Mesangial cell (primary cell): Measurements from ENCODE around the gene CLEC20A. TPM values are rescaled to one million over a fixed set of nuclear protein-coding genes. Genes with fewer than 3 reads are reported as not detected.

Source experiments
- total RNA-seq: library from RNA; depleted of rRNA; stranded (reverse); fragments of >200 nt; gene quantifications from 2 replicates; pipeline ENCODE4 v1.2.3, GENCODE V29; 2015

The CLEC20A gene
- 0.13 and 0.33 TPM in 2 replicates for total RNA-seq

DNA sequence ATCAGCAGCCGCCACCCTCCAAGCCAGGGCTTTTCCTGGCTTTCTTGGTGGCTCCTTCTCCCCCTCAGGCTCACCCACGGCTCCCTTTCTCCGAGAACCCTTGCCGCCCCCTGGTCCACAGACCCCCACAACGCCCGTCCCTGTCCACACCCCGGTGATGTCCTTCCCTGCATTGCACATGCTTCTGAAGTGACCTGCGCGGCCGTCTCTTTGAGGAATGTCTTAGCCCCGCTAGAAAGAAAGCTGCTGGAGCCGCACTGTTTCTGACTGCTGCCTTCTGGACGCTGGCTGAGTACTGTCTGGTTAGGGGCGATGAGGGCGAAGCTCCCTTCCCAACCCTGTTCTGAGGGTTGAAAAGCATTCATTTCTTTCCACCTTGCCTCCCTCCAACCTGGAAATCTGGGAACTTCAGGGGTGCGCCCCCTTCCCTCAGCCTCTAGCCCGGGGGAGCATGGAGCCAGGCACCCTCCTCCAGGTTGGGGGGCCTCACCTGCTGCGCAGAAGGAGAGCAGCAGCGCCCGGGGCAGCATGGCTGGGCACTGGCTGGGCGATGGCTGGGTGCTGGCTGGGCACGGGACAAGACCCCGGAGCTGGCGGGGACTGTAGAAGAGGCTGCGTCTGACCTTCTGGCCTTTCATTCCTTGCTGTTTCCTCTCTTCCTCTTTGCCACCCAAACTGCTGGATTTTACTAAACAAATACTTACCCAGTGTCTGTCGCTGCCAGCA, at the start of gene CLEC20A:
Gene CLEC20A, minus strand, starts transcription at position 555 of the 726 bp plus-strand sequence. Its CDS starts 25 bp downstream, at position 530.

DNA sequence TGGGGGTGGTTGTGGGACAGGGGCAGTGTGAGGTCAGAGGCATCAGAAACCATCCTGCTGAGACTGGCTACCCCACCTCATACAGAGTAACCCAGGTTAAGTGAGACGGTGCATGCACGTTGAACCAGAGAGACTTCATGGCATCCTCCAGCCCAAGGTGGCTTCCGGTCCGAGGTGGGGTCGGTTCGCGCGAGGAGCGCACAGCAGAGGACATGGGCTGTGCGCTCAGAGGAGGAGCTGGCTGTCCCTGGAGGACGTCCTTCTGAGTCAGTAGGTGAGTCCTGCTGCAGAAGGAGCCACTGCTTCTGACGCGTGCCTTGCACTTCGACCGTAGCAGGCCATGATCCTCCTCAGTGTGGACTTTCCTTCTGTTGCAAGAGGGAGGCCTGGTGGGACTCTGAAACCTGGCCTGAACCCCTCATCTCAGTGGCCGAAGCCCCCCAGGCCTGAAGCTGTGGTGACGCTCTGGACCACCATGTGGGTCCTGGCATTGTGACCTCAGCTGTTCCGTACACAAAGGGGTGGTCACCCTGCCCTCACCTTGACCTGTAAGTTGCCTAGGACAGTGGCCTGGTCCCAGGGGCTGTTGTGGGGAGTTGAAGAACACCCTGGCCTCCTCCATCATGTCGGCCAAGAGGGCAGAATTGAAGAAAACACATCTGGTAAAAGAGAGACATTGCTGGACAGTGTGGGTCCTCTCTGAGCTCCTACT, 16.0 kb upstream of the CLEC20A start, which contains the start of gene TEX35:
Gene TEX35, plus strand, starts transcription at position 544 of the 712 bp plus-strand sequence. Its CDS starts 80 bp downstream, at position 624.

Other genes starting within 250 kb of the CLEC20A start
- not detected in 2 replicates for gene TEX35, start 16.1 kb upstream of the CLEC20A start, total RNA-seq
- gene RALGPS2, start 228.3 kb upstream of the CLEC20A start, total RNA-seq = 16.1 and 18.1 TPM in 2 replicates